CD14-positive monocyte (primary cell): Measurements from ENCODE around the gene TAS2R38. TPM values are rescaled to one million over a fixed set of nuclear protein-coding genes. Genes with fewer than 3 reads are reported as not detected.
A peak's percentile ranks its signal among the peaks of the same experiment; 100 is the strongest.

Source experiments
- DNase-seq, 3 donors: peaks; one replicate each; pipeline ENCODE4 v3.0.0-alpha.2; 2011 to 2022
- H2AFZ ChIP-seq: 2 replicates; pipeline ENCODE4 v1.6.0; 2012; ENCODE audit warnings: mild to moderate bottlenecking, low read depth, low read length, inconsistent platforms; ENCODE audit not compliant: insufficient read depth, poor library complexity, severe bottlenecking
- H3K27ac ChIP-seq, 2 donors: 1 replicate in 1 of 2; 2 replicates in 1 of 2; pipeline ENCODE4 v1.5.1; 2012 to 2013; ENCODE audit warnings: low read length in 2 of 2, control low read depth in 1 of 2, inconsistent platforms in 1 of 2, low read depth in 1 of 2, mild to moderate bottlenecking in 1 of 2
- H3K27me3 ChIP-seq, 2 donors: one replicate each; pipeline versions ENCODE4 v1.6.0 to v1.6.1; 2011 to 2013; ENCODE audit warnings: low read length in 2 of 2; ENCODE audit not compliant: control insufficient read depth in 2 of 2, insufficient read depth in 2 of 2
- H3K36me3 ChIP-seq, 2 donors: replicated peaks in 1 of 2; 1 replicate in 1 of 2; 2 replicates in 1 of 2; pipeline versions ENCODE4 v1.5.1 to v1.6.1; 2012 to 2013; ENCODE audit warnings: low read length in 2 of 2, control low read depth in 1 of 2, inconsistent platforms in 1 of 2, mild to moderate bottlenecking in 1 of 2; ENCODE audit not compliant: insufficient read depth in 2 of 2, control insufficient read depth in 1 of 2
- H3K4me1 ChIP-seq, 2 donors: 1 replicate in 1 of 2; 2 replicates in 1 of 2; pipeline versions ENCODE4 v1.5.1 to v1.6.1; 2012 to 2013; ENCODE audit warnings: low read length in 2 of 2, control low read depth in 1 of 2, inconsistent platforms in 1 of 2, mild to moderate bottlenecking in 1 of 2, moderate library complexity in 1 of 2; ENCODE audit not compliant: insufficient read depth in 2 of 2, control insufficient read depth in 1 of 2
- H3K4me2 ChIP-seq: replicated peaks from 2 replicates; pipeline ENCODE3; 2012; ENCODE audit warnings: low read length, moderate library complexity, mild to moderate bottlenecking; ENCODE audit not compliant: poor library complexity, severe bottlenecking; ENCODE audit errors: extremely low read depth
- H3K4me3 ChIP-seq, 3 experiments: fragments of 200-600 bp in 1 of 3; sonication (generic) in 1 of 3; replicated peaks in 1 of 3; 1 replicate in 2 of 3; 2 replicates in 1 of 3; pipeline ENCODE4 v1.5.1; 2011 to 2013; ENCODE audit warnings: low read length in 3 of 3, mild to moderate bottlenecking in 3 of 3, control low read depth in 2 of 3, low read depth in 2 of 3, inconsistent platforms in 1 of 3, moderate library complexity in 1 of 3
- H3K79me2 ChIP-seq: 2 replicates; pipeline ENCODE4 v1.6.0; 2012; ENCODE audit warnings: mild to moderate bottlenecking, control low read depth, inconsistent platforms, low read length, moderate library complexity; ENCODE audit not compliant: insufficient read depth
- H3K9ac ChIP-seq: 2 replicates; pipeline ENCODE4 v1.6.0; 2017; ENCODE audit warnings: low read length, mild to moderate bottlenecking; ENCODE audit not compliant: insufficient read depth, poor library complexity, severe bottlenecking
- H3K9me3 ChIP-seq, 2 donors: replicated peaks in 1 of 2; 1 replicate in 1 of 2; 2 replicates in 1 of 2; pipeline versions ENCODE4 v1.5.1 to v1.6.1; 2012 to 2013; ENCODE audit warnings: low read length in 2 of 2, control low read depth in 1 of 2; ENCODE audit not compliant: control insufficient read depth in 1 of 2, insufficient read depth in 1 of 2
- H4K20me1 ChIP-seq: 2 replicates; pipeline ENCODE4 v1.6.0; 2012; ENCODE audit warnings: mild to moderate bottlenecking, low read length, control low read depth, moderate library complexity; ENCODE audit not compliant: insufficient read depth
- H3K27ac Mint-ChIP-seq, 7 donors: one replicate each; pipeline ENCODE4 v1.8.0; 2020; ENCODE audit warnings: mild to moderate bottlenecking in 7 of 7, mixed read lengths in 7 of 7, moderate library complexity in 6 of 7, inconsistent platforms in 2 of 7
- H3K27me3 Mint-ChIP-seq, 3 donors: one replicate each; pipeline ENCODE4 v1.8.0; 2021 to 2022; ENCODE audit warnings: low read depth in 3 of 3, mild to moderate bottlenecking in 3 of 3, mixed read lengths in 3 of 3, moderate library complexity in 3 of 3, inconsistent platforms in 1 of 3
- H3K36me3 Mint-ChIP-seq, 2 donors: one replicate each; pipeline ENCODE4 v1.8.0; 2020; ENCODE audit warnings: mixed read lengths in 2 of 2, inconsistent platforms in 1 of 2, mild to moderate bottlenecking in 1 of 2
- H3K4me1 Mint-ChIP-seq: one replicate; pipeline ENCODE4 v1.8.0; 2020; ENCODE audit warnings: mild to moderate bottlenecking, mixed read lengths
- H3K4me3 Mint-ChIP-seq, 2 donors: one replicate each; pipeline ENCODE4 v1.8.0; 2020; ENCODE audit warnings: mild to moderate bottlenecking in 2 of 2, mixed read lengths in 2 of 2, moderate library complexity in 1 of 2
- H3K9me3 Mint-ChIP-seq, 7 donors: one replicate each; pipeline ENCODE4 v1.8.0; 2020 to 2022; ENCODE audit warnings: mixed read lengths in 7 of 7, mild to moderate bottlenecking in 6 of 7, moderate library complexity in 6 of 7, inconsistent platforms in 2 of 7
- WGBS: methylation state at CpG from one replicate; pipeline ENCODE4 v1.1.5; 2013; ENCODE audit warnings: missing lambda C conversion rate; ENCODE audit not compliant: insufficient coverage; 5-methylcytosine and 5-hydroxymethylcytosine counted together
- intact Hi-C, 2 donors: fragments of 100-400 bp; cut with micrococcal nuclease; formaldehyde crosslinking; loops; one replicate each; pipeline versions ENCODE4 v1.15.0 to v1.15.1; 2023
- polyA plus RNA-seq, 3 donors: library from polyadenylated mRNA; depleted of rRNA in 1 of 3; unstranded in 2 of 3; stranded (reverse) in 1 of 3; fragments of 300-500 nt in 2 of 3; fragments of >200 nt in 1 of 3; fragmentation: Illumina TruSeq in 2 of 3; gene quantifications; 1 replicate in 2 of 3; 2 replicates in 1 of 3; pipeline ENCODE4 v1.2.3, GENCODE V29; 2012 to 2021
- TF ChIP-seq, protein P1 (sequence below): fragments of 200-600 bp; IDR thresholded peaks from one replicate; pipeline ENCODE4 v1.8.0; 2022; ENCODE audit warnings: antibody characterized with exemption, mild to moderate bottlenecking

Gene TAS2R38
- polyA plus RNA-seq, 3 donors = not detected

DNA sequence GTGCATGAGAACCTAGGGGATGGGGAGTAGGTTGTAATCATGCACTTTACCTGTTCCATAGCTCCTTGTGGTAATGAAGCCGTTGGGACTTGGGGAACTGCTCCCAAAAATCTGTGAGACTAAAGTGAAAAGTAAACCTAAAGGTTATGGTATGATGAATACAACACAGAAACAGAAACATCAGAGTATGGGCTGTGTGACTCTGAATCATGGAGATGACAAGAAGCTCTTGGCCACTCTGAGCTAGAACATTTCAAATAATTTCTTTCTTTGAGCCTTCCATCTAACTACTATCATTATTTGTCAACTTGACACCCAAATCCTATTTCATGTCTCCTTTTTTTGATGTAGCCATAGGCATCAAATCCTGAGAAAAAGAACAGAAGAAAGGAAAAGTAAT lies 29.7 kb downstream of the TAS2R38 start:
- Histone ChIP-seq H3K36me3 (peaks cover 0 to 15% of the 10 kb centered on the region in 2 donors), H3K79me2 (peaks cover 73% of the 10 kb centered on the region), H4K20me1 (no peaks in the 10 kb centered on the region), H3K9ac (no peak overlapping the region), H3K9me3 (peaks cover 3 to 23% of the 10 kb centered on the region in 2 donors), H3K4me2 (peak overlapping the region; percentile 52), H3K27ac (peak overlapping the region in 1 of 2 donors; percentile 89), H3K4me3 (no peak overlapping the region), H2AFZ (no peak overlapping the region), H3K4me1 (peaks cover 44 to 58% of the 10 kb centered on the region in 2 donors), H3K27me3 (no peaks in the 10 kb centered on the region)
- Mint-ChIP-seq H3K4me3 (no peak overlapping the region), H3K9me3 (peaks cover 16 to 32% (median 25%) of the 10 kb centered on the region in 7 donors), H3K27me3 (no peaks in the 10 kb centered on the region), H3K4me1 (peaks cover 51% of the 10 kb centered on the region), H3K27ac (peak overlapping the region; percentile 96 to 99 (median 98)), H3K36me3 (peaks cover 31 to 41% of the 10 kb centered on the region in 2 donors)
- WGBS = no CpG with 5 or more reads among the region's 1 CpG
- intact Hi-C loops = loop anchor here in 1 of 2 donors (10.0 kb wide), 1 partner anchor 289 kb away; no protein-coding TSS in a partner anchor
- DNase-seq = peak in 1 of 3 donors; percentile 52
- TF ChIP-seq, protein P1, sequence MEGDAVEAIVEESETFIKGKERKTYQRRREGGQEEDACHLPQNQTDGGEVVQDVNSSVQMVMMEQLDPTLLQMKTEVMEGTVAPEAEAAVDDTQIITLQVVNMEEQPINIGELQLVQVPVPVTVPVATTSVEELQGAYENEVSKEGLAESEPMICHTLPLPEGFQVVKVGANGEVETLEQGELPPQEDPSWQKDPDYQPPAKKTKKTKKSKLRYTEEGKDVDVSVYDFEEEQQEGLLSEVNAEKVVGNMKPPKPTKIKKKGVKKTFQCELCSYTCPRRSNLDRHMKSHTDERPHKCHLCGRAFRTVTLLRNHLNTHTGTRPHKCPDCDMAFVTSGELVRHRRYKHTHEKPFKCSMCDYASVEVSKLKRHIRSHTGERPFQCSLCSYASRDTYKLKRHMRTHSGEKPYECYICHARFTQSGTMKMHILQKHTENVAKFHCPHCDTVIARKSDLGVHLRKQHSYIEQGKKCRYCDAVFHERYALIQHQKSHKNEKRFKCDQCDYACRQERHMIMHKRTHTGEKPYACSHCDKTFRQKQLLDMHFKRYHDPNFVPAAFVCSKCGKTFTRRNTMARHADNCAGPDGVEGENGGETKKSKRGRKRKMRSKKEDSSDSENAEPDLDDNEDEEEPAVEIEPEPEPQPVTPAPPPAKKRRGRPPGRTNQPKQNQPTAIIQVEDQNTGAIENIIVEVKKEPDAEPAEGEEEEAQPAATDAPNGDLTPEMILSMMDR = no peak

DNA sequence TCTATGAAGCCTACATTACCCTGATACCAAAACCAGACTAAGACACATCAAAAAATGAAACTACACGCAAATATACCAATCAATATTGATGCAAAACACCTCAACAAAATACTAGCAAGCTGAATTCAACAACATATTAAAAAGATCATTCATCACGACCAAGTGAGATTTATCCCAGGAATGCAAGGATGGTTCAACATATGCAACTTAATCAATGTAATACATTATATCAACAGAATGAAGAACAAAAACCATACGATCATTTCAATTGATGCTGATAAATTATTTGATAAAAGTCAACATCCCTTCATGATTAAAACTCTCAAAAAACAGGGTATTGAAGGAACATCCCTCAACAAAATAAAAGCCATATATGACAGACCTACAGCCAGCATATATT lies 32.5 kb downstream of the TAS2R38 start:
- Histone ChIP-seq H3K4me3 (no peak overlapping the region), H3K4me2 (no peak overlapping the region), H3K4me1 (peaks cover 34 to 44% of the 10 kb centered on the region in 2 donors), H2AFZ (no peak overlapping the region), H3K9ac (no peak overlapping the region), H3K27ac (no peak overlapping the region), H4K20me1 (no peaks in the 10 kb centered on the region), H3K36me3 (peaks cover 10 to 33% of the 10 kb centered on the region in 2 donors), H3K27me3 (no peaks in the 10 kb centered on the region), H3K79me2 (peaks cover 82% of the 10 kb centered on the region), H3K9me3 (peaks cover 3 to 23% of the 10 kb centered on the region in 2 donors)
- Mint-ChIP-seq H3K4me1 (peaks cover 44% of the 10 kb centered on the region), H3K4me3 (no peak overlapping the region), H3K36me3 (peaks cover 42 to 59% of the 10 kb centered on the region in 2 donors), H3K27ac (no peak overlapping the region), H3K9me3 (peaks cover 22 to 32% (median 25%) of the 10 kb centered on the region in 7 donors), H3K27me3 (no peaks in the 10 kb centered on the region)
- TF ChIP-seq, protein P1 = no peak
- intact Hi-C loops = loop anchor here in 1 of 2 donors (10.0 kb wide), 1 partner anchor 286 kb away; no protein-coding TSS in a partner anchor
- DNase-seq = no peak
- WGBS = 100% methylated on average over 1 of the region's 3 CpGs
